Osteoblast (primary cell): ENCODE measurements around the gene RNF31. TPM values are rescaled to one million over a fixed set of nuclear protein-coding genes. Genes with fewer than 3 reads are reported as not detected.
"Not testable (repeated sequence)": the region's sequence is repeated elsewhere in the genome, so short reads cannot be mapped to it uniquely, and the experiment has no call there.

ENCODE experiments used
- DNase-seq: peaks from one replicate; pipeline ENCODE4 v3.0.0; 2011; ENCODE audit warnings: low spot score, mixed read lengths; ENCODE audit not compliant: insufficient read length; ENCODE audit errors: missing footprints
- H2AFZ ChIP-seq: 2 replicates; pipeline ENCODE4 v1.6.0; 2011; ENCODE audit warnings: mild to moderate bottlenecking, low read length
- H3K27ac ChIP-seq: 2 replicates; pipeline ENCODE4 v1.5.1; 2011; ENCODE audit warnings: mild to moderate bottlenecking, low read depth, low read length, moderate library complexity
- H3K27me3 ChIP-seq: 2 replicates; pipeline ENCODE4 v1.6.0; 2012; ENCODE audit warnings: mild to moderate bottlenecking, control low read depth, inconsistent platforms, low read length, moderate library complexity; ENCODE audit not compliant: insufficient read depth
- H3K36me3 ChIP-seq: 2 replicates; pipeline ENCODE4 v1.5.1; 2011; ENCODE audit warnings: mild to moderate bottlenecking, low read length, control low read depth, moderate library complexity; ENCODE audit not compliant: insufficient read depth
- H3K4me1 ChIP-seq: 2 replicates; pipeline ENCODE4 v1.5.1; 2011; ENCODE audit warnings: mild to moderate bottlenecking, low read length, control low read depth, moderate library complexity; ENCODE audit not compliant: insufficient read depth
- H3K4me2 ChIP-seq: 2 replicates; pipeline ENCODE4 v1.6.0; 2011; ENCODE audit warnings: mild to moderate bottlenecking, low read length; ENCODE audit not compliant: insufficient read depth
- H3K4me3 ChIP-seq: fragments of 200-600 bp; sonication (generic); 3 replicates; pipeline ENCODE4 v1.5.1; 2012; ENCODE audit warnings: mild to moderate bottlenecking, low read length, inconsistent platforms; ENCODE audit not compliant: insufficient read depth
- H3K79me2 ChIP-seq: 2 replicates; pipeline ENCODE4 v1.6.0; 2012; ENCODE audit warnings: mild to moderate bottlenecking, low read length, control low read depth, inconsistent platforms; ENCODE audit not compliant: insufficient read depth
- H3K9me3 ChIP-seq: 2 replicates; pipeline ENCODE4 v1.5.1; 2011; ENCODE audit warnings: low read depth, low read length, control low read depth
- H4K20me1 ChIP-seq: 2 replicates; pipeline ENCODE4 v1.6.0; 2012; ENCODE audit warnings: mild to moderate bottlenecking, low read length, control low read depth; ENCODE audit not compliant: insufficient read depth
- total RNA-seq: library from RNA; depleted of rRNA; stranded (reverse); fragments of >200 nt; gene quantifications from 2 replicates; pipeline ENCODE4 v1.2.3, GENCODE V29; 2012
- TF ChIP-seq, protein P1 (sequence below): IDR thresholded peaks from 2 replicates; pipeline ENCODE4 v1.5.1; 2011; ENCODE audit warnings: mild to moderate bottlenecking, low read depth, low read length, moderate library complexity; ENCODE audit errors: extremely low read depth

RNF31 gene
- total RNA-seq, 1 donor = 49.6 TPM

DNA sequence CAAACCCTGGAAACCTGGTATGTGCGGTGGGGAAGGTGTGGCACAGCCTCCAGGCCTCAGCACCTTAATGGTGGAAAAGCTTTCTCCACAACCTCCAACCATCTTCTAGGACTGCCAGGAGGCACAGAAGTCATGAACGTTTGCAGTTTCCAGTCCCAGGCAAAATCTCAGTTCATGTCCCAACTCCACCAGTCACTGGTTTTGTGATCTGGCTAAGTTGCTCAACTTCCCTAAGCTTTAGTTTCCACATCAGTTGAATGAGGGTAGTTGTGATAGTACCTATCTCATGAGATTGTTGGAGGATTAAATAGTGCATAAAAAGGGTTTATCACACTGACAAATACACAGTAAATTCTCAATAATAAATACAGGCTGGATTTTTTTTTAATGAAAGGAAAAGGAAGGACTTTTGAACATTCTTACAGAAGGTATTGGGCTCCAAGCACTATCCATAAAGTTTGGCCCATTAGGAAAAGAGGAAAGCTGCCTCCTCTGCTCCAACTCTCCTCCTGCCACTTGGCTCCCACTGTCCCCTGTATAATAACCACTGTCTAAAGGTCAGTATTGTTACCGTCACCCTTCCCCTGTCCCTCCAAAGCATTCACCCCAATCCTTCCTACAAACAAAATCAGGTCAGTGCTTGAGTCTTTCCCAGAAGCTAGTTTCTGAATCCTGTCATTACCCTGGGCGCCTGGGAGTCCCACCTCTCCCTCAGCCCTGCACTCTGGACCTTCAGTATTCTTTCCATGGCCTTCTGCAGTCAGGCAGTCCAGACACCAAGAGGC, 46.9 kb upstream of the RNF31 start:
- Histone ChIP-seq H3K27me3 (no peaks in the 10 kb centered on the region), H3K4me2 (no peak overlapping the region), H3K36me3 (peaks cover 24% of the 10 kb centered on the region), H3K9me3 (no peaks in the 10 kb centered on the region), H3K4me1 (peaks cover 4% of the 10 kb centered on the region), H2AFZ (no peak overlapping the region), H3K4me3 (no peak overlapping the region), H3K27ac (no peak overlapping the region), H3K79me2 (peaks cover 4% of the 10 kb centered on the region), H4K20me1 (no peaks in the 10 kb centered on the region)
- TF ChIP-seq, protein P1, sequence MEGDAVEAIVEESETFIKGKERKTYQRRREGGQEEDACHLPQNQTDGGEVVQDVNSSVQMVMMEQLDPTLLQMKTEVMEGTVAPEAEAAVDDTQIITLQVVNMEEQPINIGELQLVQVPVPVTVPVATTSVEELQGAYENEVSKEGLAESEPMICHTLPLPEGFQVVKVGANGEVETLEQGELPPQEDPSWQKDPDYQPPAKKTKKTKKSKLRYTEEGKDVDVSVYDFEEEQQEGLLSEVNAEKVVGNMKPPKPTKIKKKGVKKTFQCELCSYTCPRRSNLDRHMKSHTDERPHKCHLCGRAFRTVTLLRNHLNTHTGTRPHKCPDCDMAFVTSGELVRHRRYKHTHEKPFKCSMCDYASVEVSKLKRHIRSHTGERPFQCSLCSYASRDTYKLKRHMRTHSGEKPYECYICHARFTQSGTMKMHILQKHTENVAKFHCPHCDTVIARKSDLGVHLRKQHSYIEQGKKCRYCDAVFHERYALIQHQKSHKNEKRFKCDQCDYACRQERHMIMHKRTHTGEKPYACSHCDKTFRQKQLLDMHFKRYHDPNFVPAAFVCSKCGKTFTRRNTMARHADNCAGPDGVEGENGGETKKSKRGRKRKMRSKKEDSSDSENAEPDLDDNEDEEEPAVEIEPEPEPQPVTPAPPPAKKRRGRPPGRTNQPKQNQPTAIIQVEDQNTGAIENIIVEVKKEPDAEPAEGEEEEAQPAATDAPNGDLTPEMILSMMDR = no peak
- no peak for DNase-seq

DNA sequence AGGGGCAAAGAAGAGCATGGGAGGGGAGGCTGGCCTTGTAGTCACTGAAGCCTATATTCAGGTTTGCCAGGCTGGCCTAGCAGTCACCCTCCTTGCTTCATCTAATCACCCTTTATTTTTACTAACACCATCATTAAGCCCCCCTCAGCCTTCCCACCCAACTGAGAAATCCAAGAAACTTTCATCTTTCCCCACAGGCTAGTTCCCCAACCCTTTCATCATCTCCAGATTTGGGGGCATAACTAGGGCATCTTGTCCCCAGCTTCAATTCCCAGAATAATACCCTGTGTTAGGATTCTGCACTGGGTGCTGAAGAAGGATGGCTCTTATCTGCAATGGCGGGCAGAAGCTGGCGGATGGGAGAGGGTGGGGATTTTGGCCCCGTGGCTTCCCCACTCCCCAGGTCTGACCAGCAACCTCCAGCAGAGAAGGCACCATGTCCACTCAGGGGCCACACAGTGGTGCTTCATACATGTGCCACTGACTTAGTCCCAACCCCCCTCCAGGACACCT, 46.3 kb upstream of the RNF31 start:
- no peaks in the 10 kb centered on the region for H3K9me3 ChIP-seq
- no peak overlapping the region for H3K4me3 ChIP-seq
- H3K4me1 ChIP-seq = no peaks in the 10 kb centered on the region
- H4K20me1 ChIP-seq = no peaks in the 10 kb centered on the region
- TF ChIP-seq, protein P1 = no peak
- no peak overlapping the region for H3K27ac ChIP-seq
- H3K36me3 ChIP-seq = peaks cover 24% of the 10 kb centered on the region
- H3K27me3 ChIP-seq = no peaks in the 10 kb centered on the region
- H3K79me2 ChIP-seq = no peaks in the 10 kb centered on the region
- no peak overlapping the region for H3K4me2 ChIP-seq
- peak; percentile 55 for DNase-seq
- H2AFZ ChIP-seq = no peak overlapping the region

DNA sequence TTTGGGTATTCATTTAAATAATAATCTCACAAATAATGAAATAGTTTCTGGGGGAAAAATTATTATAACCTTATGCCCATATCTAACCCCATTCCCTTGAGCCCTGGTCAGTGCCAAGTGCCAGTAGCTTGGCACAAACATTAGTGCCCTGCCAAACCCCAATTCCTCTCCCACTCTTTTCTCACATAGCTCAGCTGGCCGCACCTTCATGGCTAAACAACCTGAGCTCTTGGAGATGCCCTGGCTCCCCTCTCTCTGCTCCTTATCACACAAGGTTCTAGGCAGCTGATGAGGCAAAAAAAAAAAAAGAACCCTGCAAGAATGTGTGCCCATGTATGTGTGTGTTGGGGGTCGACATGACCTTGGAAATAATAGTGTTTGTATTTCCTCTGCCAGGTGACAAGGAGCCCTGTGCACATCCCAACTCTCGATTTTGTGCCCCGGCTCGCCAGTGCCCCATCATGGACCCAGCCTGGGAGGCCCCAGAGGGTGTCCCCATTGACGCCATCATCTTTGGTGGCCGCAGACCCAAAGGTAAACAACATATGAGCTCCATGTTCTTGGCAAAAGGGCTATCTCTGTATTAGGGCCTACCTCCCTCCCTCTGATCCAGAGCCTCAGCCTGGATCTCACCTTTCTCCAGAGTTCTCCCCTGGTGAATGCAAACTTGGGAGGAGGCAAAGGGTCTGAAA, 44.8 kb upstream of the RNF31 start:
- Histone ChIP-seq H3K27me3 (no peaks in the 10 kb centered on the region), H4K20me1 (no peaks in the 10 kb centered on the region), H3K4me2 (no peak overlapping the region), H2AFZ (no peak overlapping the region), H3K27ac (no peak overlapping the region), H3K9me3 (no peaks in the 10 kb centered on the region), H3K36me3 (peaks cover 24% of the 10 kb centered on the region), H3K79me2 (no peaks in the 10 kb centered on the region), H3K4me1 (no peaks in the 10 kb centered on the region), H3K4me3 (no peak overlapping the region)
- TF ChIP-seq, protein P1 = no peak
- peak; percentile 56 for DNase-seq

DNA sequence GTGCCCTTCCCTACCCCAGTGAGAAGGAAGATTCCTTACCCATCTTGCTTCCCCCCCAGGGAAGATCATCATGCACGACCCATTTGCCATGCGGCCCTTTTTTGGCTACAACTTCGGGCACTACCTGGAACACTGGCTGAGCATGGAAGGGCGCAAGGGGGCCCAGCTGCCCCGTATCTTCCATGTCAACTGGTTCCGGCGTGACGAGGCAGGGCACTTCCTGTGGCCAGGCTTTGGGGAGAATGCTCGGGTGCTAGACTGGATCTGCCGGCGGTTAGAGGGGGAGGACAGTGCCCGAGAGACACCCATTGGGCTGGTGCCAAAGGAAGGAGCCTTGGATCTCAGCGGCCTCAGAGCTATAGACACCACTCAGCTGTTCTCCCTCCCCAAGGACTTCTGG, 43.8 kb upstream of the RNF31 start:
- H3K4me2 ChIP-seq = no peak overlapping the region
- DNase-seq = no peak
- H3K9me3 ChIP-seq = no peaks in the 10 kb centered on the region
- H3K4me3 ChIP-seq = no peak overlapping the region
- H3K27ac ChIP-seq = no peak overlapping the region
- no peak overlapping the region for H2AFZ ChIP-seq
- H3K36me3 ChIP-seq = peaks cover 22% of the 10 kb centered on the region
- H3K27me3 ChIP-seq = no peaks in the 10 kb centered on the region
- no peaks in the 10 kb centered on the region for H4K20me1 ChIP-seq
- no peaks in the 10 kb centered on the region for H3K4me1 ChIP-seq
- no peaks in the 10 kb centered on the region for H3K79me2 ChIP-seq
- TF ChIP-seq, protein P1 = no peak

DNA sequence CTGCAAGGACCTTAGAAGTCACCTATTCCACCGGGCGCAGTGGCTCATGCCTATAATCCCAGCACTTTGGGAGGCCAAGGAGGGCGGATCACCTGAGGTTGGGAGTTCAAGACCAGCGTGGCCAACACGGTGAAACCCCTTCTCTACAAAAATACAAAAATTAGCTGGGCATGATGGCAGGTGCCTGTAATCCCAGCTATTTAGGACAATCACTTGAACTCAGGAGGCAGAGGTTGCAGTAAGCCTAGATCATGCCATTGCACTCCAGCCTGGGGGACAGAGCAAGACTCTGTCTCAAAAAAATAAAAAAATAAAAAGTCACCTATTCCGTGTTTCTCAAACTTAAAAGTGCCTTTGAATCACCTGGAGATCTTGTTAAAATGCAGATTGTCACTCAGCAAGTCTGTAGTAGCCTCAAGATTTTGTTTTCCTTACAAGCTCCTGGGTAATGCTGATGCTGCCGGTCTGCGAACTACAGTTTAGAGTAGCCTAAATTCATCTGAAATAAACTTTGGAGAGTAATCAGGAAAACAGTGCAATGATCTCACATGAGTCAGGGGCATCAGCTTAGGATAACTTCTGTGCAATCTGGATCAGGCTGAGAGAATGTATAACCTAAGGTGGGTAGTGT, 41.6 kb upstream of the RNF31 start:
- not testable (repeated sequence) for H3K27ac ChIP-seq, H3K4me1 ChIP-seq, H3K27me3 ChIP-seq, H3K79me2 ChIP-seq, H3K4me3 ChIP-seq, H2AFZ ChIP-seq, H3K4me2 ChIP-seq, H4K20me1 ChIP-seq, DNase-seq, H3K9me3 ChIP-seq
- peaks cover 16% of the 10 kb centered on the region for H3K36me3 ChIP-seq
